Lower leg skin (tissue), 4 donors: ENCODE results near the gene ARID1B. TPM values are rescaled to one million over a fixed set of nuclear protein-coding genes. Genes with fewer than 3 reads are reported as not detected.

ENCODE experiments used
- DNase-seq, 2 donors: peaks; one replicate each; pipeline ENCODE4 v3.0.0-alpha.2; 2019; ENCODE audit warnings: low spot score in 2 of 2
- H3K4me3 ChIP-seq: fragments of 200-600 bp; sonication (generic); 2 replicates; pipeline ENCODE4 v1.5.1; 2017; ENCODE audit warnings: mild to moderate bottlenecking, low read depth; ENCODE audit not compliant: poor library complexity, severe bottlenecking
- CTCF ChIP-seq, 3 donors: fragments of 450-650 bp; IDR thresholded peaks; one replicate each; pipeline ENCODE4 v1.5.1; 2016; ENCODE audit warnings: antibody characterized with exemption in 3 of 3, mild to moderate bottlenecking in 3 of 3, moderate library complexity in 2 of 3
- POLR2A ChIP-seq, 2 donors: fragments of 450-650 bp; IDR thresholded peaks; one replicate each; pipeline ENCODE4 v1.6.1; 2016 to 2017; ENCODE audit warnings: antibody characterized with exemption in 2 of 2, mild to moderate bottlenecking in 1 of 2, moderate library complexity in 1 of 2
- WGBS, 2 donors: methylation state at CpG; one replicate each; pipeline ENCODE4 v1.1.5; 2018; 5-methylcytosine and 5-hydroxymethylcytosine counted together
- intact Hi-C: fragments of 100-400 bp; cut with DNase I; formaldehyde crosslinking; loops from one replicate; pipeline ENCODE4 v1.15.0; 2023; ENCODE audit warnings: low total_unique reads
- total RNA-seq, 4 donors: library from RNA; depleted of rRNA; stranded (reverse); fragments of >200 nt; gene quantifications; one replicate each; pipeline ENCODE4 v1.1.0, GENCODE V29; 2016

ARID1B gene
- total RNA-seq, 4 donors from 2014 or later, result 87.3 to 132 (median 102) TPM

GRCh38 chr6:156842598-156843250, 65.5 kb downstream of the ARID1B start:
- DNase-seq, result no peak
- intact Hi-C loops, result no loop called here
- 76 to 83% methylated on average over 3 of the region's 3 CpGs for WGBS, 2 donors
- no peak overlapping the region for H3K4me3 ChIP-seq
- TF ChIP-seq POLR2A (IDR thresholded peaks at IDR 0.05) (no peak), CTCF (IDR thresholded peaks at IDR 0.05) (no peak)

DNA sequence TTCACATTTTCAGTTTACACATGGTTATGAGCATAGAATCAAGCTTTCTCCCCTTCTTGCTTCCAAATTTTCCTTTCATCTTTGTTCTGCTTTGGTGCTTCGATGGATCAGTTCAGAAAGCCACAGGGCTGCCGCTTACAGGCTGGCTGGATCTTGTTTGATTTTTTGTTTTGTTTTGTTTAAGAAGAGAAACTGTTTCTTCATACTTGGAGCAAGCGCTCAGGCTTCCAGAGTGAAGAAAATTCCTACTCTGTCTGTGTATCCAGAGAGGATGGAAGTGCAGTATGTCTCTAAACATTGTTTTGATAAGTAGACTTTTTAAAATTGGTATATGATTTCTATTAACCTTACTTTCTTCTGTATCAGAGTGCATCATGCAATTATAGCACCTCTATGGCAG, 66.9 kb downstream of the ARID1B start:
- intact Hi-C loops, result no loop called here
- TF ChIP-seq POLR2A (IDR thresholded peaks at IDR 0.05), result no peak
- no peak for TF ChIP-seq CTCF (IDR thresholded peaks at IDR 0.05)
- no peak overlapping the region for H3K4me3 ChIP-seq
- WGBS, 2 donors, result 65 to 70% methylated on average over 3 of the region's 3 CpGs
- DNase-seq, result no peak

DNA sequence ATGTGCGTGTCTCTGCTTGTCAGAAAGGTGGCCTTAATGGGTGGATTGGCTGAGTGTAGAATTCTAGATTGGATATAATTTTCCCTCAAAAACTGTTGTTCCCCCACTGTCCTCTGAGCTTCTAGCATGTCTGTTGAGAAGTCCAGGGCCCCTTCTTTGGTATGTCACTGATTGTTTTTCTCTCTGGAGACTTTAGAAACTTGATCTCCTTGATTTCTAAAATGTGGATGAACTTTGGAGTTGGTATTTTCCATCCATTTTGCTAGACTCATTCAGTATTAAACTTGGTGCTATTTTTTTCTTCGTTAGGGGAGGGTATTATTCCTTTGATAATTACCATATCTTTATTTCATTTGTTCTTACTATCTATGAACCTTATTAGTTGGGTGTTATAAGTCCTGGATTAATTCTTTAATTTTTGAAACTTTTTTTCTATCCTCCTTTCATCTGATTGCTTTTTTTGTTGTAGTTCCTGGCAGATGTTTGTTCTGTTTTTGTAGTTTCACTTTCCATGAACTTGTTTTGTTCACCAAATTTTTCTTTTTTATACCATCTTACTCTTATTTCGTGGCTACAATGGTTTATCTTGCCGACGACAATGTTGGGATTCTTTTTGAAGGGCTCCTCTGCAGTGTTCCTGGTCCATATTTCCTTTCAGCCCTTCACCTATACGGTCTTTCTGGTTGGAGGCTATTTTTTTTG, 68.4 kb downstream of the ARID1B start:
- no peak overlapping the region for H3K4me3 ChIP-seq
- whole genome bisulfite sequencing, 2 donors, result 84 to 87% methylated on average over 6 of the region's 6 CpGs
- TF ChIP-seq CTCF (IDR thresholded peaks at IDR 0.05), result no peak
- TF ChIP-seq POLR2A (IDR thresholded peaks at IDR 0.05), result no peak
- intact Hi-C loops, result no loop called here
- DNase-seq, result no peak

DNA sequence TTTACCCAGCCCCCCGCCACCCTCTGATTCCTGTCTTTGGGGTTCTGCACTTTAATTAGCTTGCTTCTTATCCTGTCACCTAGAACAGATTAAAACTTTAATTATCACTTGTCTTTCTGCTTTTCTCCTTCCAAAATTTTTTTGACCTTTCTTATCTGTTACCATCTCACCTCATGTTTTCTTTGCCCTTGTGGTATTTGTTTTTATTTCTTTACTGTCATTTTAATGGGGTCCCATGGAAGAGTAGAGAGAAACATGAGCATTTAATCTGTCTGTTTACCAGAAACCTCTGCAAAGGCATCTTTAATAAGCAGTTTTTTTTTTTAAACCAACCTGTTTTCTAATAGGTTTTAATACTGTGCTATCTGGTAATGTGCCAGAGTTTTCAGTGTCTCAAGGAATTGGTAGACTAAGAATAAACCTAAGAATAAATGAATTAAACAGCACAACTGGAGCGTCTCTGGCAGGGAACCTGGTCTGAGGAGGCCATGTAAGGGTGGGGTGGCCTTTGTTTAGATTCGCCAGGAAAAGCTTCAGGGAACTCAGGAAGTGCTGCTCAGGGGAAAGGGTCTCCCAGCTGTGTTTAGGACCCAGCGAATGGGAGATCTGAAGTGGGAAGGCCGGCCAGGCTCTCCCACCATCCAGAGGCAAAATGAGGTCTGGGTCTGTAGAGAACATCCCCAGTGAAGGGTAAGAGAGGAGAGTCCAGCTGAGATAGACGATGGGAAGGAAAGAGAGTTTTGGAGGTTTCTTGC, 69.8 kb downstream of the ARID1B start:
- WGBS, 2 donors, result 80 to 87% methylated on average over 6 of the region's 6 CpGs
- intact Hi-C loops, result no loop called here
- no peak overlapping the region for H3K4me3 ChIP-seq
- no peak for DNase-seq
- TF ChIP-seq CTCF (IDR thresholded peaks at IDR 0.05) (no peak), POLR2A (IDR thresholded peaks at IDR 0.05) (no peak)

- 68 to 76% methylated on average over 3 of the region's 3 CpGs for WGBS, 2 donors
- no peak overlapping the region for H3K4me3 ChIP-seq
- intact Hi-C loops, result no loop called here
- no peak for DNase-seq
- TF ChIP-seq CTCF (IDR thresholded peaks at IDR 0.05), result no peak
- TF ChIP-seq POLR2A (IDR thresholded peaks at IDR 0.05), result no peak
These were observed 70.9 kb downstream of the ARID1B start for GRCh38 chr6:156848123-156848522.
